ENCODE results near the gene ELMOD3.

The ELMOD3 gene

GRCh38 chr2:85396531-85397470 lies 42.2 kb downstream of the ELMOD3 start:
- Histone ChIP-seq H3K4me3 (ENCODE audit: low read depth in 1 of 2, low read length in 1 of 2) (no peak overlapping the region), H3K9me3 (no peaks in the 10 kb centered on the region), H3K36me3 (peaks cover 98% of the 10 kb centered on the region), H3K27ac (no peak overlapping the region), H3K4me1 (ENCODE audit: control insufficient read depth in 1 of 2, insufficient read depth in 1 of 2, low read depth in 1 of 2, low read length in 1 of 2) (peaks cover 6 to 7% of the 10 kb centered on the region in 2 experiments), H3K27me3 (no peaks in the 10 kb centered on the region)
- no peak for TF ChIP-seq CTCF (IDR thresholded peaks at IDR 0.05)

GRCh38 chr2:85397925-85398331 lies 43.4 kb downstream of the ELMOD3 start:
- peaks cover 88% of the 10 kb centered on the region for H3K36me3 ChIP-seq
- no peaks in the 10 kb centered on the region for H3K9me3 ChIP-seq
- no peak overlapping the region for H3K27ac ChIP-seq
- no peaks in the 10 kb centered on the region for H3K27me3 ChIP-seq
- no peak overlapping the region for H3K4me3 ChIP-seq (ENCODE audit: low read depth in 1 of 2, low read length in 1 of 2)
- TF ChIP-seq CTCF (IDR thresholded peaks at IDR 0.05) = no peak
- H3K4me1 ChIP-seq (ENCODE audit: control insufficient read depth in 1 of 2, insufficient read depth in 1 of 2, low read depth in 1 of 2, low read length in 1 of 2) = peaks cover 18 to 19% of the 10 kb centered on the region in 2 experiments

GRCh38 chr2:85398426-85399182 lies 44.0 kb downstream of the ELMOD3 start:
- Histone ChIP-seq H3K36me3 (peaks cover 81% of the 10 kb centered on the region), H3K4me3 (ENCODE audit: low read depth in 1 of 2, low read length in 1 of 2) (no peak overlapping the region)
- TF ChIP-seq CTCF (IDR thresholded peaks at IDR 0.05) = no peak

GRCh38 chr2:85399183-85399455 lies 44.5 kb downstream of the ELMOD3 start:
- no peak for TF ChIP-seq CTCF (IDR thresholded peaks at IDR 0.05)
- Histone ChIP-seq H3K4me3 (ENCODE audit: low read depth in 1 of 2, low read length in 1 of 2) (no peak overlapping the region), H3K27me3 (no peaks in the 10 kb centered on the region), H3K27ac (no peak overlapping the region), H3K4me1 (ENCODE audit: control insufficient read depth in 1 of 2, insufficient read depth in 1 of 2, low read depth in 1 of 2, low read length in 1 of 2) (peaks cover 24 to 27% of the 10 kb centered on the region in 2 experiments), H3K36me3 (peaks cover 76% of the 10 kb centered on the region), H3K9me3 (no peaks in the 10 kb centered on the region)

More at GRCh38 chr2:85398426-85399182, 44.0 kb downstream of the ELMOD3 start:
- Histone ChIP-seq H3K4me1 (ENCODE audit: control insufficient read depth in 1 of 2, insufficient read depth in 1 of 2, low read depth in 1 of 2, low read length in 1 of 2) (peaks cover 24 to 25% of the 10 kb centered on the region in 2 experiments), H3K9me3 (no peaks in the 10 kb centered on the region), H3K27ac (no peak overlapping the region), H3K27me3 (no peaks in the 10 kb centered on the region)

- no peak overlapping the region for H3K27ac ChIP-seq
- no peak for TF ChIP-seq CTCF (IDR thresholded peaks at IDR 0.05)
These were observed 45.5 kb downstream of the ELMOD3 start for GRCh38 chr2:85400023-85400422.

More at GRCh38 chr2:85400023-85400422, 45.5 kb downstream of the ELMOD3 start:
- Histone ChIP-seq H3K4me3 (ENCODE audit: low read depth in 1 of 2, low read length in 1 of 2) (no peak overlapping the region), H3K9me3 (no peaks in the 10 kb centered on the region), H3K36me3 (peaks cover 67% of the 10 kb centered on the region), H3K4me1 (ENCODE audit: control insufficient read depth in 1 of 2, insufficient read depth in 1 of 2, low read depth in 1 of 2, low read length in 1 of 2) (peaks cover 33 to 35% of the 10 kb centered on the region in 2 experiments), H3K27me3 (no peaks in the 10 kb centered on the region)

All from neutrophil (primary cell).